HepG2 (cell line): ENCODE measurements around the gene SGPL1. TPM values are rescaled to one million over a fixed set of nuclear protein-coding genes. Genes with fewer than 3 reads are reported as not detected.

Experiments
- CC2D1A ChIP-seq: sonication (generic); formaldehyde crosslinking; IDR thresholded peaks from 2 replicates; pipeline ENCODE4 v1.8.1; 2023; ENCODE audit warnings: mild to moderate bottlenecking, missing genetic modification reagents
- CENPT ChIP-seq: sonication (generic); formaldehyde crosslinking; IDR thresholded peaks from 2 replicates; pipeline ENCODE4 v1.8.0; 2022; ENCODE audit warnings: low read depth, mild to moderate bottlenecking, moderate library complexity, missing genetic modification reagents
- FOXJ3 ChIP-seq: sonication (generic); formaldehyde crosslinking; IDR thresholded peaks from 2 replicates; pipeline ENCODE4 v1.4.0; 2020; ENCODE audit warnings: missing genetic modification reagents, mild to moderate bottlenecking, borderline replicate concordance
- PBX3 ChIP-seq: sonication (generic); formaldehyde crosslinking; IDR thresholded peaks from 2 replicates; pipeline ENCODE4 v1.8.1; 2023; ENCODE audit warnings: missing genetic modification reagents, inconsistent platforms, borderline replicate concordance
- RBAK ChIP-seq: sonication (generic); formaldehyde crosslinking; IDR thresholded peaks from 2 replicates; pipeline ENCODE4 v1.5.1; 2020; ENCODE audit warnings: mild to moderate bottlenecking, missing genetic modification reagents
- TRIM22 ChIP-seq: fragments of 450-650 bp; IDR thresholded peaks from 2 replicates; pipeline ENCODE4 v1.6.1; 2017
- ZNF142 ChIP-seq: sonication (generic); formaldehyde crosslinking; IDR thresholded peaks from 2 replicates; pipeline ENCODE4 v1.4.0; 2020; ENCODE audit warnings: missing genetic modification reagents
- ZNF253 ChIP-seq: sonication (generic); formaldehyde crosslinking; IDR thresholded peaks from 2 replicates; pipeline ENCODE4 v1.8.0; 2022; ENCODE audit warnings: mild to moderate bottlenecking, missing genetic modification reagents, borderline replicate concordance
- ZNF318 ChIP-seq: sonication (generic); formaldehyde crosslinking; IDR thresholded peaks from 2 replicates; pipeline ENCODE4 v1.4.0; 2020; ENCODE audit warnings: mild to moderate bottlenecking, missing genetic modification reagents
- ZNF713 ChIP-seq: sonication (generic); formaldehyde crosslinking; IDR thresholded peaks from 2 replicates; pipeline ENCODE4 v1.4.0; 2020; ENCODE audit warnings: mild to moderate bottlenecking, missing genetic modification reagents
- ZSCAN12 ChIP-seq: sonication (generic); formaldehyde crosslinking; IDR thresholded peaks from 2 replicates; pipeline ENCODE4 v1.9.0; 2021; ENCODE audit warnings: mild to moderate bottlenecking, missing genetic modification reagents
- polyA plus RNA-seq, 8 experiments: library from polyadenylated mRNA; depleted of rRNA in 3 of 8; stranded (reverse) in 7 of 8; unstranded in 1 of 8; fragments of >200 nt; fragmentation: Illumina TruSeq in 4 of 8; extraction: Trizol in 4 of 8; gene quantifications; 2 replicates each; pipeline versions ENCODE4 v1.2.1 to v1.2.3, GENCODE V29; 2011 to 2016; ENCODE audit warnings: low read depth in 4 of 8, missing spikeins in 1 of 8, mixed read lengths in 1 of 8; ENCODE audit not compliant: insufficient read depth in 1 of 8
- total RNA-seq, 5 experiments: library from RNA; depleted of rRNA; stranded (reverse); fragments of >200 nt; fragmentation: Illumina TruSeq; extraction: Trizol; gene quantifications; 2 replicates each; pipeline ENCODE4 v1.2.3, GENCODE V29; 2016; ENCODE audit warnings: low read depth in 1 of 5

SGPL1 gene
- total and polyA plus RNA-seq, 2 of the 13 experiments (the other 11 are each of a cell fraction or from before 2014, with no cell fraction given), result 17.6 to 25.0 TPM

- no peak for TF ChIP-seq ZNF142 (CRISPR knock-in tag)
- TF ChIP-seq ZSCAN12 (CRISPR knock-in tag), result no peak
- TF ChIP-seq TRIM22, result no peak
- TF ChIP-seq CENPT (CRISPR knock-in tag), result no peak
- no peak for TF ChIP-seq ZNF713 (CRISPR knock-in tag)
- no peak for TF ChIP-seq ZNF253 (CRISPR knock-in tag)
- TF ChIP-seq CC2D1A (CRISPR knock-in tag), result no peak
- TF ChIP-seq PBX3 (CRISPR knock-in tag), result no peak
- no peak for TF ChIP-seq ZNF318 (CRISPR knock-in tag)
- TF ChIP-seq FOXJ3 (CRISPR knock-in tag), result 0 out of 2 replicates have a peak, but pooled peaks have one; percentile 0
- no peak for TF ChIP-seq RBAK
Measured at GRCh38 chr10:70851597-70852475, 36.1 kb downstream of the SGPL1 start (continued).
